Activated naive CD8-positive, alpha-beta T cell treated with anti-CD3 and anti-CD28 coated beads, Interleukin-2, amount 50 U/mL, for 24 hours (primary cell): Measurements from ENCODE around the gene DHX57.
A peak's percentile ranks its signal among the peaks of the same experiment; 100 is the strongest.

Experiments
- ATAC-seq: fragments of 150-1000 bp; cut with Tn5 transposase; one replicate; pipeline ENCODE4 v1.10.0; 2021
- DNase-seq: peaks from one replicate; pipeline ENCODE4 v3.0.0; 2021
- H3K27ac Mint-ChIP-seq: one replicate; pipeline ENCODE4 v1.8.0; 2021; ENCODE audit warnings: mild to moderate bottlenecking, mixed read lengths
- H3K27me3 Mint-ChIP-seq: one replicate; pipeline ENCODE4 v1.8.0; 2021; ENCODE audit warnings: mixed read lengths
- H3K36me3 Mint-ChIP-seq: one replicate; pipeline ENCODE4 v1.8.0; 2021; ENCODE audit warnings: low read depth, mixed read lengths
- H3K4me1 Mint-ChIP-seq: one replicate; pipeline ENCODE4 v1.8.0; 2021; ENCODE audit warnings: mixed read lengths
- H3K4me3 Mint-ChIP-seq: one replicate; pipeline ENCODE4 v1.8.0; 2021; ENCODE audit warnings: mild to moderate bottlenecking, moderate library complexity, mixed read lengths
- H3K9me3 Mint-ChIP-seq: one replicate; pipeline ENCODE4 v1.8.0; 2021; ENCODE audit warnings: mixed read lengths

The DHX57 gene, protein sequence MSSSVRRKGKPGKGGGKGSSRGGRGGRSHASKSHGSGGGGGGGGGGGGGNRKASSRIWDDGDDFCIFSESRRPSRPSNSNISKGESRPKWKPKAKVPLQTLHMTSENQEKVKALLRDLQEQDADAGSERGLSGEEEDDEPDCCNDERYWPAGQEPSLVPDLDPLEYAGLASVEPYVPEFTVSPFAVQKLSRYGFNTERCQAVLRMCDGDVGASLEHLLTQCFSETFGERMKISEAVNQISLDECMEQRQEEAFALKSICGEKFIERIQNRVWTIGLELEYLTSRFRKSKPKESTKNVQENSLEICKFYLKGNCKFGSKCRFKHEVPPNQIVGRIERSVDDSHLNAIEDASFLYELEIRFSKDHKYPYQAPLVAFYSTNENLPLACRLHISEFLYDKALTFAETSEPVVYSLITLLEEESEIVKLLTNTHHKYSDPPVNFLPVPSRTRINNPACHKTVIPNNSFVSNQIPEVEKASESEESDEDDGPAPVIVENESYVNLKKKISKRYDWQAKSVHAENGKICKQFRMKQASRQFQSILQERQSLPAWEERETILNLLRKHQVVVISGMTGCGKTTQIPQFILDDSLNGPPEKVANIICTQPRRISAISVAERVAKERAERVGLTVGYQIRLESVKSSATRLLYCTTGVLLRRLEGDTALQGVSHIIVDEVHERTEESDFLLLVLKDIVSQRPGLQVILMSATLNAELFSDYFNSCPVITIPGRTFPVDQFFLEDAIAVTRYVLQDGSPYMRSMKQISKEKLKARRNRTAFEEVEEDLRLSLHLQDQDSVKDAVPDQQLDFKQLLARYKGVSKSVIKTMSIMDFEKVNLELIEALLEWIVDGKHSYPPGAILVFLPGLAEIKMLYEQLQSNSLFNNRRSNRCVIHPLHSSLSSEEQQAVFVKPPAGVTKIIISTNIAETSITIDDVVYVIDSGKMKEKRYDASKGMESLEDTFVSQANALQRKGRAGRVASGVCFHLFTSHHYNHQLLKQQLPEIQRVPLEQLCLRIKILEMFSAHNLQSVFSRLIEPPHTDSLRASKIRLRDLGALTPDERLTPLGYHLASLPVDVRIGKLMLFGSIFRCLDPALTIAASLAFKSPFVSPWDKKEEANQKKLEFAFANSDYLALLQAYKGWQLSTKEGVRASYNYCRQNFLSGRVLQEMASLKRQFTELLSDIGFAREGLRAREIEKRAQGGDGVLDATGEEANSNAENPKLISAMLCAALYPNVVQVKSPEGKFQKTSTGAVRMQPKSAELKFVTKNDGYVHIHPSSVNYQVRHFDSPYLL (N-terminal part only)

GRCh38 chr2:38875576-38876367 lies at the start of gene DHX57, which contains the start of gene MORN2:
Gene DHX57, minus strand, starts transcription at chr2:38875934. Its CDS starts 7,529 bp downstream, at chr2:38868405.
Gene MORN2, plus strand, starts transcription at chr2:38875976.
- peaks cover 28% of the 10 kb centered on the region for H3K4me1 Mint-ChIP-seq
- peak within 1 kb of the TSS; percentile 85 for H3K27ac Mint-ChIP-seq
- peaks cover 9% of the 10 kb centered on the region for H3K9me3 Mint-ChIP-seq

DNA sequence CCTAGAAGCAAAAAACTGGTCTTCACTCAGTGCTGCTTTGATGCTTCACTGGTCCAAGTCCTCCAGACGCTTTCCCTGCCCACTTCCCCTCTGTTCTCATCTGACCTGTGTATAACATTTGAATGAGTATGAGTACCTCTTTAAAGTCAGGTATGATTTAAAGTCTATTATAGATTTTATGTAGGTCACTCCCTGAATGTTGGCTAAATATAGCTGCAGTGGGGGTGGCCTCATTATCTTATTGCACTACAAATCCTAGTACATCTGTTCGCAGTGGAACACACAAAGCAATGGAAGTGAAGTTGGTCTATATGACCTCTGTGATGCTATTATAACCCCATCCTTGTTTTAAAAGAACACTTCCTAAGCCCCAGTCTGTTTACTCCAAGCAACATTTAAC lies 47.2 kb upstream of the DHX57 start:
- DNase-seq, result no peak

More at GRCh38 chr2:38875576-38876367, at the start of gene DHX57, which contains the start of gene MORN2:
- peaks cover 18% of the 10 kb centered on the region for H3K36me3 Mint-ChIP-seq
- H3K27me3 Mint-ChIP-seq, result no peaks in the 10 kb centered on the region
- DNase-seq (peak; percentile 81), ATAC-seq (peak; percentile 100)
- peak within 1 kb of the TSS; percentile 99 for H3K4me3 Mint-ChIP-seq

DNA sequence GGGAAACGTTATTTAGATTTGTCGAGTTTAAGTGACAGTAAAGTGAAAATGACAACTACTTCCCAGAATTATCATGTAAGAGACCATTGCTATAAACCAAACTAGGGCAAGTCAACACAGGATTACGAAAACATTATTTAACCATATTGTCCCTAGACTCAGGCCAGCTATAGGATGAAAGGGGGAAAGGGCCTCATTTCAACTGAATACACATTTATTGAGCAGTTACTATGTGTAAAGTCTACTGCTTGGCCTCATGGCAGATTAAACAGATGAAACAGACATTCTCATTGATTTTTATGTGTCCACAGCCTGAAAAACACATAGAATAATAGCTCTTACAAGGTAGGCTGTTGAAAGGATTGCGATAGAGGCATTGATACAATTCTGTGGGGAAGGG lies 46.7 kb upstream of the DHX57 start:
- Mint-ChIP-seq H3K27ac (no peak overlapping the region), H3K9me3 (no peaks in the 10 kb centered on the region), H3K4me1 (no peaks in the 10 kb centered on the region), H3K36me3 (no peaks in the 10 kb centered on the region), H3K4me3 (no peak overlapping the region), H3K27me3 (peaks cover 1% of the 10 kb centered on the region)
- ATAC-seq, result no peak
- DNase-seq, result no peak

More for the DNA sequence above, 47.2 kb upstream of the DHX57 start:
- Mint-ChIP-seq H3K9me3 (no peaks in the 10 kb centered on the region), H3K36me3 (no peaks in the 10 kb centered on the region), H3K27me3 (peaks cover 1% of the 10 kb centered on the region), H3K4me3 (no peak overlapping the region), H3K27ac (no peak overlapping the region), H3K4me1 (no peaks in the 10 kb centered on the region)
- ATAC-seq, result no peak

DNA sequence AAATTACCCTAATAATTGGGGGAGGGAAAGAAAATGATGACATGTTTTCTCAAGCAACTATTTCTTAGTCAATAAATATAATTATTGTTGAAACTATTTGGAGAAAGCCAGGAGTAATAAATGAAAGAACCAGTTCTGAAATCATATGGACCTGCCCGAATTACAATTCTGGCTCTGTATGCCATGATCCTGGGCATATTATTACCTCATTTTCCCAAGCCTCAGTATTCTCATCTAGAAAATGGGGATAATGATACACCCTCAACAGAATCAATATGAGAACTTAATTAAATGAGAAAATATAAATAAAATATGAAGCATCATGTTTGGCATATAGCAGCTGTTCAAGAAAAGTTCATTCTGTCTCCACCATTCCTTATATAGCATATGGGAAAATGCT lies 36.9 kb upstream of the DHX57 start:
- H3K4me3 Mint-ChIP-seq, result no peak overlapping the region
- DNase-seq (no peak), ATAC-seq (no peak)
- no peaks in the 10 kb centered on the region for H3K27me3 Mint-ChIP-seq
- H3K9me3 Mint-ChIP-seq, result no peaks in the 10 kb centered on the region
- peaks cover 13% of the 10 kb centered on the region for H3K4me1 Mint-ChIP-seq
- no peaks in the 10 kb centered on the region for H3K36me3 Mint-ChIP-seq
- no peak overlapping the region for H3K27ac Mint-ChIP-seq

DNA sequence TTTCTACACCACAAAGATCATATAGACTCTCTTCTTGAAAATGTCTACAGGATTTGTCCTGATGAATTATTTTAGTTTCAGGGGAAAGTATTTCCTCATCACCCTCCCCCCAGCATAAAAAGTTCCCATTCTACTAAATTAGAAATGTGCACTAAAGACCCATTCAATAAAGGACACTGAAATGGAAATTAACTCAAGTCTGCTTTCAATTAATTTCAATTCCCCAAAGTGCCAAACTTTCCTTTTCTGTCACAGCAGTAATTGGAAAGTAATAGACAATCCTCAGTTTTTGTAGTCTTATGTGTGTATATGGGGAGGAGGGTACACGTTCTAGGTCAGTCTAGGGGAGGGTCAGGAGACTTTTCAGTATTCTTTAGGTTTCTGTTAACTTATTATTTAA lies 35.5 kb upstream of the DHX57 start:
- Mint-ChIP-seq H3K27me3 (no peaks in the 10 kb centered on the region), H3K4me3 (no peak overlapping the region), H3K4me1 (peaks cover 14% of the 10 kb centered on the region), H3K27ac (no peak overlapping the region), H3K9me3 (no peaks in the 10 kb centered on the region), H3K36me3 (no peaks in the 10 kb centered on the region)
- no peak for ATAC-seq
- DNase-seq, result no peak

- Mint-ChIP-seq H3K9me3 (no peaks in the 10 kb centered on the region), H3K4me1 (peaks cover 14% of the 10 kb centered on the region), H3K36me3 (no peaks in the 10 kb centered on the region), H3K27ac (no peak overlapping the region), H3K4me3 (no peak overlapping the region), H3K27me3 (peaks cover under 1% of the 10 kb centered on the region)
- no peak for DNase-seq
- ATAC-seq, result no peak
Observed at GRCh38 chr2:38909872-38910271, 34.1 kb upstream of the DHX57 start.

GRCh38 chr2:38907743-38908562 lies 32.2 kb upstream of the DHX57 start:
- ATAC-seq, result peak; percentile 87
- DNase-seq, result no peak
- Mint-ChIP-seq H3K9me3 (no peaks in the 10 kb centered on the region), H3K4me1 (peaks cover 14% of the 10 kb centered on the region), H3K27me3 (peaks cover 3% of the 10 kb centered on the region), H3K27ac (peak overlapping the region; percentile 2), H3K36me3 (no peaks in the 10 kb centered on the region), H3K4me3 (no peak overlapping the region)

- no peak for ATAC-seq
- Mint-ChIP-seq H3K27ac (no peak overlapping the region), H3K9me3 (no peaks in the 10 kb centered on the region), H3K4me1 (peaks cover 14% of the 10 kb centered on the region), H3K27me3 (peaks cover 3% of the 10 kb centered on the region), H3K36me3 (no peaks in the 10 kb centered on the region), H3K4me3 (no peak overlapping the region)
- no peak for DNase-seq
Observed at GRCh38 chr2:38907242-38907641, 31.5 kb upstream of the DHX57 start.

DNA sequence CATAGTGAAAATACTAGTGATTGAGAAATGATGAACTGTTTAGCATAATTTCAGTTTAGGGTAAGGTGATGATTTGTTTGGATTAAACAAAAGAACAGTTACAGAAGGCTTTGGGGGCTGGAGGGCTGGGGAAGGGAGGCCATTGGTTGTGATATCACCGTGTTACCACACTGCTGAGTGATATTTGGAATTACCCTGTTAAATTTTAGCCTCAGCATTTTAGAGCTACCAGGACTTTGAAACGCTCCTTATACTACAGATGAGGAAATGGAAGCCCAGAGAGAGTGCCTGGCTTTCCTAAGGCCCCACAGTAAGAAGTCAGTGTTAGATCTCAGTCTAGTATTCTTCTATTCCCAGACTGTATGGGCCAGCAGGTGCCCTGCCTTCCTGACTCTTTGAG lies 29.5 kb upstream of the DHX57 start:
- no peak for ATAC-seq
- no peak overlapping the region for H3K4me3 Mint-ChIP-seq
- H3K9me3 Mint-ChIP-seq, result no peaks in the 10 kb centered on the region
- H3K4me1 Mint-ChIP-seq, result peaks cover 14% of the 10 kb centered on the region
- DNase-seq, result no peak
- H3K36me3 Mint-ChIP-seq, result no peaks in the 10 kb centered on the region
- peaks cover 3% of the 10 kb centered on the region for H3K27me3 Mint-ChIP-seq
- H3K27ac Mint-ChIP-seq, result no peak overlapping the region

GRCh38 chr2:38900726-38901125 lies 25.0 kb upstream of the DHX57 start:
- Mint-ChIP-seq H3K4me3 (no peak overlapping the region), H3K9me3 (no peaks in the 10 kb centered on the region), H3K27me3 (peaks cover 3% of the 10 kb centered on the region), H3K27ac (no peak overlapping the region), H3K4me1 (no peaks in the 10 kb centered on the region), H3K36me3 (no peaks in the 10 kb centered on the region)
- ATAC-seq (no peak), DNase-seq (no peak)

GRCh38 chr2:38898256-38898655 lies 22.5 kb upstream of the DHX57 start:
- Mint-ChIP-seq H3K9me3 (no peaks in the 10 kb centered on the region), H3K27ac (no peak overlapping the region), H3K36me3 (no peaks in the 10 kb centered on the region), H3K27me3 (no peaks in the 10 kb centered on the region), H3K4me3 (no peak overlapping the region), H3K4me1 (no peaks in the 10 kb centered on the region)
- DNase-seq (no peak), ATAC-seq (no peak)

DNA sequence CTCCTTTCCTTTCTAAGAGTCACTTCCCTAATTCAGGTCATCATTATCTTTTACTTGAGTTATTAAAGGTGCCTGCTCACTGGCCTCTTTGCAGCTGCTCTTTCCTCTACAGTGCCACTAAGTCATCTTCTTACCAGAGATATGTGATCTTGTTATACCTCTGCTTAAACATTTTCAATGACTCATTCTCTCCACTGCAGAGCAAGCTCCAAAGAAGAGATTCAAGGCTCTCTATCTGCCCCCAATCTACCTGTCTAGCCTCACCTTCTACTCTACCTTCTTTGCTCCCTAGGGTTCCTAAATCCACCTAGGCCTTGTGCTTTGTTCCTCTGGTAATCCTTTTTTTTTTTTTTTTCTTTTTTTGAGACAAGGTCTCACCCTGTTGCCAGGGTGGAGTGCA lies 17.1 kb upstream of the DHX57 start:
- no peak overlapping the region for H3K27ac Mint-ChIP-seq
- H3K4me1 Mint-ChIP-seq, result peaks cover 2% of the 10 kb centered on the region
- no peak overlapping the region for H3K4me3 Mint-ChIP-seq

DNA sequence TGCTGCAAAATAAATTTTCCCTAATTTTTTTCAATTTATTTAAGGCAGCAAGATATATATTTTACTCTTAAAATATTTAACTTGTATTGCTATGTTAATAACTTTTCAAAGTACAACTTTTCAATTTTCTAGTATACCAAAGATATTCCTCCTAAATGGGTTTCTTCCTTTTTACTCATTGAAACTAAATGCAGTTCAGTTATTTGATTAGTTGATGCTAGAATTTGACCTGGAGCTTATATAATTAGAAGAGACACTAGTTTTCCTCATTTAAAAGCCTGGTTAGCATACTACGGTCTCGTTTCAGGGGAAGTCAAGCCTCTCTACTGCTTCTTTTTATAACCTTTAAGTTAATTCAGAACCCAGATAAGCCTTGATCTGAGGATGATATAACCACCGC lies 13.8 kb upstream of the DHX57 start, which contains the start of gene ARHGEF33:
TSS of gene ARHGEF33 (plus strand) at position 301 of the 400 bp plus-strand sequence. CDS start 29,573 bp downstream, outside the sequence.
- DNase-seq (no peak), ATAC-seq (no peak)
- no peak within 1 kb of the TSS for H3K4me3 Mint-ChIP-seq
- no peak within 1 kb of the TSS for H3K27ac Mint-ChIP-seq
- H3K27me3 Mint-ChIP-seq, result no peaks in the 10 kb centered on the region
- no peaks in the 10 kb centered on the region for H3K9me3 Mint-ChIP-seq
- peaks cover 2% of the 10 kb centered on the region for H3K4me1 Mint-ChIP-seq
- H3K36me3 Mint-ChIP-seq, result no peaks in the 10 kb centered on the region

More for the DNA sequence above, 17.1 kb upstream of the DHX57 start:
- Mint-ChIP-seq H3K27me3 (no peaks in the 10 kb centered on the region), H3K9me3 (no peaks in the 10 kb centered on the region), H3K36me3 (no peaks in the 10 kb centered on the region)
- ATAC-seq (peak; percentile 63), DNase-seq (no peak)
